CD8-positive, alpha-beta memory T cell (primary cell): ENCODE results near the gene ERC2. TPM values are rescaled to one million over a fixed set of nuclear protein-coding genes. Genes with fewer than 3 reads are reported as not detected.

ENCODE experiments used
- CTCF ChIA-PET: fragments of 350-600 bp; sonication (Branson Sonifier 250); formaldehyde crosslinking; loops from one replicate; lab custom pipeline; 2021; ENCODE audit warnings: antibody characterized with exemption; lab: Charles Lee
- POLR2A ChIA-PET: fragments of 350-600 bp; sonication (Branson Sonifier 250); formaldehyde crosslinking; loops from one replicate; lab custom pipeline; 2021; ENCODE audit warnings: antibody characterized with exemption; lab: Charles Lee
- DNase-seq, 5 donors: peaks; one replicate each; pipeline versions ENCODE4 v3.0.0 to v3.0.0-alpha.2; 2020 to 2022; ENCODE audit warnings: mixed read lengths in 1 of 5
- H3K27ac ChIP-seq: one replicate; pipeline ENCODE4 v1.7.0; 2013; ENCODE audit warnings: low read depth, mild to moderate bottlenecking, low read length, moderate library complexity
- H3K27me3 ChIP-seq: 2 replicates; pipeline ENCODE4 v1.7.0; 2013; ENCODE audit warnings: low read length, mild to moderate bottlenecking; ENCODE audit not compliant: insufficient read depth, poor library complexity, severe bottlenecking
- H3K36me3 ChIP-seq: 2 replicates; pipeline ENCODE4 v1.7.0; 2013; ENCODE audit warnings: mild to moderate bottlenecking, low read length, moderate library complexity; ENCODE audit not compliant: insufficient read depth
- H3K4me1 ChIP-seq: 2 replicates; pipeline ENCODE4 v1.7.0; 2013; ENCODE audit warnings: mild to moderate bottlenecking, low read length, moderate library complexity; ENCODE audit not compliant: insufficient read depth
- H3K4me3 ChIP-seq: 2 replicates; pipeline ENCODE4 v1.7.0; 2013; ENCODE audit warnings: mild to moderate bottlenecking, low read length
- H3K9me3 ChIP-seq: 2 replicates; pipeline ENCODE4 v1.7.0; 2013; ENCODE audit warnings: mild to moderate bottlenecking, low read length
- H3K27ac Mint-ChIP-seq, 8 donors: one replicate each; pipeline ENCODE4 v1.8.0; 2020 to 2021; ENCODE audit warnings: mixed read lengths in 8 of 8, mild to moderate bottlenecking in 6 of 8, inconsistent platforms in 3 of 8, moderate library complexity in 3 of 8
- H3K27me3 Mint-ChIP-seq, 2 donors: one replicate each; pipeline ENCODE4 v1.8.0; 2020 to 2021; ENCODE audit warnings: mixed read lengths in 2 of 2, mild to moderate bottlenecking in 1 of 2, moderate library complexity in 1 of 2
- H3K36me3 Mint-ChIP-seq, 3 donors: one replicate each; pipeline ENCODE4 v1.8.0; 2020 to 2021; ENCODE audit warnings: mixed read lengths in 3 of 3, inconsistent platforms in 1 of 3, mild to moderate bottlenecking in 1 of 3
- H3K4me1 Mint-ChIP-seq, 3 donors: one replicate each; pipeline ENCODE4 v1.8.0; 2020 to 2021; ENCODE audit warnings: mixed read lengths in 3 of 3, inconsistent platforms in 1 of 3, mild to moderate bottlenecking in 1 of 3
- H3K4me3 Mint-ChIP-seq, 7 donors: one replicate each; pipeline ENCODE4 v1.8.0; 2020 to 2021; ENCODE audit warnings: mixed read lengths in 7 of 7, mild to moderate bottlenecking in 6 of 7, moderate library complexity in 4 of 7, inconsistent platforms in 2 of 7
- H3K9me3 Mint-ChIP-seq, 5 donors: one replicate each; pipeline ENCODE4 v1.8.0; 2020 to 2022; ENCODE audit warnings: mixed read lengths in 5 of 5, mild to moderate bottlenecking in 3 of 5, moderate library complexity in 2 of 5, inconsistent platforms in 1 of 5
- polyA plus RNA-seq: library from polyadenylated mRNA; unstranded; fragments of 300-500 nt; fragmentation: Illumina TruSeq; gene quantifications from one replicate; pipeline ENCODE4 v1.2.3, GENCODE V29; 2021
- total RNA-seq, 2 experiments: library from RNA; stranded (reverse); gene quantifications; one replicate each; pipeline ENCODE4 v1.2.3, GENCODE V29; 2021

The ERC2 gene
- total and polyA plus RNA-seq, 3 experiments from 2014 or later = not detected

DNA sequence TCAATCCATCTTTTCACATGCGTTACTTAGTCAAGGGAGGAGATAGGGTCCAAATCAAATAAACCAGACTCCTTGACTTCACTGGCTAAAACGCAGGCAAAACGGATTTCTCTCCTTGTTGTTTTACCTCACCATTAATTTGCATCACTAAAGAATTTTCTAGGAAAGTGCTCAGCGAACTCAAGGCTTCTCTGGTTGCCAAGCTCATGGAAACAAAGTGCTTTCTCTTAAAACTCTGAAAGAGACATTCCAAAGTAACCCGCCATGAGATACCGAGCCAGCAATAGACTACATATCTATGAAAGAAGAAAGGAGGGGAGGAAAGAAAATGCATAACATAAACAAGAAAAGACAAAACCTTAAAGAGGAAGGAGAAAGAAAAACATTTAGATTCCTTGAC, 769.4 kb downstream of the ERC2 start:
- H3K4me3 Mint-ChIP-seq = no peak overlapping the region
- no peaks in the 10 kb centered on the region for H3K4me1 ChIP-seq

GRCh38 chr3:55697177-55697865, 770.9 kb downstream of the ERC2 start:
- POLR2A ChIA-PET = no interaction called here

More for the DNA sequence above, 769.4 kb downstream of the ERC2 start:
- DNase-seq = no peak
- H3K27ac Mint-ChIP-seq = no peak overlapping the region
- peaks cover 0 to 2% of the 10 kb centered on the region in 2 donors for H3K27me3 Mint-ChIP-seq
- ChIA-PET POLR2A (no interaction called here), CTCF (no interaction called here)
- peaks cover 0 to 4% (median 1%) of the 10 kb centered on the region in 5 donors for H3K9me3 Mint-ChIP-seq
- no peak overlapping the region for H3K4me3 ChIP-seq
- no peaks in the 10 kb centered on the region for H3K4me1 Mint-ChIP-seq
- H3K9me3 ChIP-seq = no peaks in the 10 kb centered on the region
- H3K27ac ChIP-seq = no peak overlapping the region
- H3K36me3 Mint-ChIP-seq = no peaks in the 10 kb centered on the region
- H3K27me3 ChIP-seq = no peaks in the 10 kb centered on the region
- no peaks in the 10 kb centered on the region for H3K36me3 ChIP-seq

DNA sequence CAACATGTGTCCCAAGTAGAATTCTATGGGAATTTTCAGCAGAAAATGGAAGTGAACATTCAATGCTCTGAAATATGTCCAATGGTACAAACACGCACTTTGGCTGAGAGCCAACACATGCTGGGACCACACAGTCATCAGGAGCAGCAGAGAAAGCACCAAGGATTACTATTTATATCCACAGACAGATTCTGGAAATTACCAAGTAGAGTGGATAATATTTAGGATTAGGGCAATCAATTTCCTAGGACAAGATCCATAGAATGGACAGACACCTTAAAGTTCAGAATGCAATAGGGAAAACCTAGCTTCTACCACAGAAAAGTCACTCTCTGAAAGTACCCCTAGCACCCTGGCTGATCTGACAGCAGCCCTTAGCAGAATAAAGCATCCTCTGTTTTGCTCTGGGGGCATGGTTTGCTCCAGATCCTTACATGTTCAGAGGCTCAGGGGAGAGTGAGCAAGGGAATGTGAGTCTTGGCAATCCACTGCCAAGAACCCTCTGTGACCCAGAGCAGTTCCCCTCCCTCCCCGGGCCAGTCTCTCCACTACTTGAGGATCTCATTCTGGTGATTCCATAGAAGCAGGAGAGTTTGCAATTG, 775.2 kb downstream of the ERC2 start:
- no peak overlapping the region for H3K27ac ChIP-seq
- CTCF ChIA-PET = no interaction called here
- no peaks in the 10 kb centered on the region for H3K4me1 ChIP-seq
- Mint-ChIP-seq H3K27me3 (no peaks in the 10 kb centered on the region), H3K4me3 (no peak overlapping the region), H3K27ac (no peak overlapping the region), H3K4me1 (no peaks in the 10 kb centered on the region), H3K9me3 (peaks cover 0 to 4% (median 2%) of the 10 kb centered on the region in 5 donors), H3K36me3 (peaks cover 0 to 2% (median 0%) of the 10 kb centered on the region in 3 donors)
- H3K36me3 ChIP-seq = no peaks in the 10 kb centered on the region
- POLR2A ChIA-PET = no interaction called here
- no peak overlapping the region for H3K4me3 ChIP-seq
- H3K27me3 ChIP-seq = no peaks in the 10 kb centered on the region
- no peak for DNase-seq
- H3K9me3 ChIP-seq = no peaks in the 10 kb centered on the region

More at GRCh38 chr3:55697177-55697865, 770.9 kb downstream of the ERC2 start:
- no peaks in the 10 kb centered on the region for H3K4me1 Mint-ChIP-seq
- no peak overlapping the region for H3K4me3 ChIP-seq
- peaks cover 0 to 1% of the 10 kb centered on the region in 2 donors for H3K27me3 Mint-ChIP-seq
- H3K9me3 ChIP-seq = no peaks in the 10 kb centered on the region
- CTCF ChIA-PET = no interaction called here
- peaks cover 0 to 3% (median 0%) of the 10 kb centered on the region in 5 donors for H3K9me3 Mint-ChIP-seq
- DNase-seq = no peak
- no peaks in the 10 kb centered on the region for H3K27me3 ChIP-seq
- H3K27ac ChIP-seq = no peak overlapping the region
- no peaks in the 10 kb centered on the region for H3K36me3 ChIP-seq
- H3K4me1 ChIP-seq = no peaks in the 10 kb centered on the region
- H3K27ac Mint-ChIP-seq = no peak overlapping the region
- H3K4me3 Mint-ChIP-seq = no peak overlapping the region
- no peaks in the 10 kb centered on the region for H3K36me3 Mint-ChIP-seq

DNA sequence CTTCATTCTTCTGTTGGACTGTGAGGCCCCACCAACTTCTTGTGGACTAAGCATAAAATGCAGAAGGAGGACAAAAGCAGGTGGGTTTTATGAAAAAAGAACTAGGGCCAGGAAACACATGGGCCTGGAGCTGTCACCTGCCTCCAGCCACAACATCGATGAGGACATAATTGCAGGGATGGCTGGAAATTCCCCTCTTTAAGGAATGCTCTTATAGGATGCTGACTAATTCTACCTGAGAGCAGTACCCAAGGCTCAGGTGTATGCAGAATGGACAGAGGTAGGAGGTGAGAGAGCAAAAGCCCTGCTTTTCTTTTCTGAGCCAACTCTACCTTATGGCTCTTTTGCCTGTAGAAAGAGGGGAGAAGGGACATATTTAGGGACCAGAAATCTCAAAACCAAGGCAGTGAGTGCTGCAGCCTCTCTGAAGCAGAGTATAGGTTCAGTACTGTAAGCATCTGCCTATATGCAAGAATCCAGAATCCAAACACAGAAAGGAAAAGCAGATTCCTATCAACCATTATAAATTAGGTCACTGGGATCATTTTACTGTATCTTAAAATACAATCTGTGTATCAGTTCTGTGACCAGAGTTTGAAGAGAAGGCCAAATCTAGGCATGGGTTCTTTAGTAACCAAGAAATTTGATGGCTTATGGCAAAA, 775.8 kb downstream of the ERC2 start:
- Mint-ChIP-seq H3K27me3 (peaks cover 0 to 3% of the 10 kb centered on the region in 2 donors), H3K4me1 (no peaks in the 10 kb centered on the region), H3K36me3 (peaks cover 0 to 2% (median 0%) of the 10 kb centered on the region in 3 donors), H3K4me3 (no peak overlapping the region), H3K27ac (no peak overlapping the region), H3K9me3 (peaks cover 0 to 3% (median 2%) of the 10 kb centered on the region in 5 donors)
- DNase-seq = no peak
- H3K27me3 ChIP-seq = no peaks in the 10 kb centered on the region
- H3K4me3 ChIP-seq = no peak overlapping the region
- no peaks in the 10 kb centered on the region for H3K36me3 ChIP-seq
- H3K9me3 ChIP-seq = no peaks in the 10 kb centered on the region
- POLR2A ChIA-PET = no interaction called here
- CTCF ChIA-PET = no interaction called here
- H3K27ac ChIP-seq = no peak overlapping the region
- H3K4me1 ChIP-seq = no peaks in the 10 kb centered on the region

GRCh38 chr3:55691141-55691540, 777.1 kb downstream of the ERC2 start:
- POLR2A ChIA-PET = no interaction called here

DNA sequence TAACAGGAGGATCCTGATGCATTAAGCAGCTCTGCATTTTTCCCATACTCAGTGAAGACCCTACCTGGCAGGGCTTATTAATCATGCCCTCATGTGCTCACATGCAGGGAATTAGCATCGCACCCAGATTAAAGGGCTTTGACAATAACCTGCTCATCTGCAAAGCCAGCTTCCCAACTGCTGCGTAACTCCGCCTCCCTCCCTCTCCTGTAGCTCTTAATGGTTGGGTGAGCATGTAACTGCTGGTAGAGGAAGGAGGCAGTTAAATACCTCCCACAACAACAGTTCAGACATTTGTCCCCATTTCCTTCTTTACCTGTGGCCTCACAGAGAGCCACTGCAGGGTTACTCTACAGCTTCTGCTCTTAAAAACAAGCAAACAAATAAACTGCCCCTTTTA, 777.5 kb downstream of the ERC2 start:
- Mint-ChIP-seq H3K9me3 (peaks cover 0 to 3% (median 2%) of the 10 kb centered on the region in 5 donors), H3K4me3 (no peak overlapping the region), H3K36me3 (peaks cover 0 to 2% (median 0%) of the 10 kb centered on the region in 3 donors), H3K27ac (no peak overlapping the region), H3K4me1 (no peaks in the 10 kb centered on the region), H3K27me3 (peaks cover 0 to 3% of the 10 kb centered on the region in 2 donors)
- no peak overlapping the region for H3K4me3 ChIP-seq
- no peaks in the 10 kb centered on the region for H3K9me3 ChIP-seq
- POLR2A ChIA-PET = no interaction called here
- H3K27me3 ChIP-seq = no peaks in the 10 kb centered on the region
- CTCF ChIA-PET = no interaction called here
- no peak overlapping the region for H3K27ac ChIP-seq
- H3K36me3 ChIP-seq = no peaks in the 10 kb centered on the region
- no peak for DNase-seq
- H3K4me1 ChIP-seq = no peaks in the 10 kb centered on the region

More at GRCh38 chr3:55691141-55691540, 777.1 kb downstream of the ERC2 start:
- H3K27ac ChIP-seq = no peak overlapping the region
- no peak overlapping the region for H3K27ac Mint-ChIP-seq
- H3K4me3 ChIP-seq = no peak overlapping the region
- no peaks in the 10 kb centered on the region for H3K4me1 ChIP-seq
- DNase-seq = no peak
- CTCF ChIA-PET = no interaction called here
- peaks cover 0 to 3% of the 10 kb centered on the region in 2 donors for H3K27me3 Mint-ChIP-seq
- no peaks in the 10 kb centered on the region for H3K9me3 ChIP-seq
- H3K27me3 ChIP-seq = no peaks in the 10 kb centered on the region
- no peaks in the 10 kb centered on the region for H3K36me3 ChIP-seq
- no peaks in the 10 kb centered on the region for H3K4me1 Mint-ChIP-seq
- peaks cover 0 to 2% (median 0%) of the 10 kb centered on the region in 3 donors for H3K36me3 Mint-ChIP-seq
- H3K9me3 Mint-ChIP-seq = peaks cover 0 to 3% (median 2%) of the 10 kb centered on the region in 5 donors
- no peak overlapping the region for H3K4me3 Mint-ChIP-seq

DNA sequence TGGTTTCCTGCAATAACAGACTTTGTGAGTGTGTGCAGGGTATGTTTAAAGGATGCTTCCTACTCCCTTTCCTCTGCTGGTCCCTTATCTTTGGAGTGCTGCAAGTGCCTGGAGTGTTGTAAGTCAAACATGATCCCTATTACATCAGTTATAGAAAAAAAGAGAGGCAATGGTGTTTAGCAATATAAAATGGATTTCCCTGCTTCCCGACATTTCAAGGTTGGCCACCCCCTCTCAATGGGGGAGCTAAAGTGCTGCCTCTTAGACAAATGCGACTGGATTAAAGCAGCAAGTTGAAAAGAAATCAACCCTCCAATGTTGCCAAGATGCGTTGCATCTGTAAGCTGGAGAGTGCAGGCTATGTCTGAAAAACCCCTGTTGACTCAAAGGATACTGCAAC, 778.1 kb downstream of the ERC2 start:
- POLR2A ChIA-PET = no interaction called here
- DNase-seq = no peak
- Histone ChIP-seq H3K4me1 (no peaks in the 10 kb centered on the region), H3K27me3 (no peaks in the 10 kb centered on the region), H3K9me3 (no peaks in the 10 kb centered on the region), H3K36me3 (no peaks in the 10 kb centered on the region), H3K27ac (no peak overlapping the region), H3K4me3 (no peak overlapping the region)
- CTCF ChIA-PET = no interaction called here
- no peaks in the 10 kb centered on the region for H3K4me1 Mint-ChIP-seq
- H3K27me3 Mint-ChIP-seq = peaks cover 0 to 3% of the 10 kb centered on the region in 2 donors
- H3K9me3 Mint-ChIP-seq = peaks cover 0 to 3% (median 2%) of the 10 kb centered on the region in 5 donors
- peaks cover 0 to 2% (median 0%) of the 10 kb centered on the region in 3 donors for H3K36me3 Mint-ChIP-seq
- H3K4me3 Mint-ChIP-seq = no peak overlapping the region
- H3K27ac Mint-ChIP-seq = no peak overlapping the region

GRCh38 chr3:55688154-55688553, 780.1 kb downstream of the ERC2 start:
- H3K27ac ChIP-seq = no peak overlapping the region
- POLR2A ChIA-PET = no interaction called here

More at GRCh38 chr3:55688154-55688553, 780.1 kb downstream of the ERC2 start:
- no peak for DNase-seq
- CTCF ChIA-PET = no interaction called here
- Mint-ChIP-seq H3K27ac (no peak overlapping the region), H3K9me3 (peaks cover 0 to 3% (median 0%) of the 10 kb centered on the region in 5 donors), H3K4me1 (no peaks in the 10 kb centered on the region), H3K4me3 (no peak overlapping the region), H3K36me3 (peaks cover 0 to 2% (median 0%) of the 10 kb centered on the region in 3 donors), H3K27me3 (peaks cover 0 to 3% of the 10 kb centered on the region in 2 donors)
- Histone ChIP-seq H3K4me1 (no peaks in the 10 kb centered on the region), H3K36me3 (no peaks in the 10 kb centered on the region), H3K4me3 (no peak overlapping the region), H3K9me3 (no peaks in the 10 kb centered on the region), H3K27me3 (no peaks in the 10 kb centered on the region)
